GM23338 (cell line): ENCODE data around the gene PHAF1. TPM values are rescaled to one million over a fixed set of nuclear protein-coding genes. Genes with fewer than 3 reads are reported as not detected.

Source experiments
- ATAC-seq: fragments of 200-7000 bp; cut with Tn5 transposase; 3 replicates; pipeline ENCODE4 v1.9.1; 2020
- DNase-seq: peaks from one replicate; pipeline ENCODE4 v3.0.0-alpha.2; 2015; ENCODE audit warnings: low spot score
- H2AFZ ChIP-seq: fragments of 200-600 bp; sonication (generic); 2 replicates; pipeline ENCODE4 v1.8.0; 2016; ENCODE audit warnings: antibody characterized with exemption, mild to moderate bottlenecking, moderate library complexity
- H3F3A ChIP-seq: fragments of 200-600 bp; sonication (generic); replicated peaks from 2 replicates; pipeline ENCODE4 v1.8.0; 2017; ENCODE audit warnings: antibody characterized with exemption, mixed run types, low read depth
- H3K27ac ChIP-seq: fragments of 200-600 bp; sonication (generic); 2 replicates; pipeline ENCODE4 v1.6.1; 2016; ENCODE audit warnings: low read depth
- H3K27me3 ChIP-seq: fragments of 200-600 bp; sonication (generic); 2 replicates; pipeline ENCODE4 v1.8.0; 2016; ENCODE audit warnings: mild to moderate bottlenecking, mixed run types, moderate library complexity; ENCODE audit not compliant: insufficient read depth
- H3K36me3 ChIP-seq: fragments of 200-600 bp; sonication (generic); 2 replicates; pipeline ENCODE4 v1.8.0; 2016; ENCODE audit warnings: mild to moderate bottlenecking; ENCODE audit not compliant: insufficient read depth
- H3K4me1 ChIP-seq: fragments of 200-600 bp; sonication (generic); 2 replicates; pipeline ENCODE4 v1.8.0; 2016; ENCODE audit warnings: mild to moderate bottlenecking, moderate library complexity; ENCODE audit not compliant: insufficient read depth
- H3K4me2 ChIP-seq: fragments of 200-600 bp; sonication (generic); 2 replicates; pipeline ENCODE4 v1.7.1; 2017; ENCODE audit warnings: mixed run types
- H3K4me3 ChIP-seq: fragments of 200-600 bp; sonication (generic); 2 replicates; pipeline ENCODE4 v1.6.1; 2016; ENCODE audit warnings: mixed run types
- H3K79me2 ChIP-seq: fragments of 200-600 bp; sonication (generic); replicated peaks from 2 replicates; pipeline ENCODE4 v1.8.0; 2017; ENCODE audit warnings: mild to moderate bottlenecking; ENCODE audit not compliant: insufficient read depth
- H3K9me2 ChIP-seq: fragments of 200-600 bp; sonication (generic); 2 replicates; pipeline ENCODE4 v1.8.0; 2017; ENCODE audit not compliant: insufficient read depth
- H4K20me1 ChIP-seq: fragments of 200-600 bp; sonication (generic); replicated peaks from 2 replicates; pipeline ENCODE4 v1.8.0; 2017; ENCODE audit warnings: mild to moderate bottlenecking; ENCODE audit not compliant: insufficient read depth
- H3K27ac Mint-ChIP-seq: 2 replicates; pipeline ENCODE4 v1.8.0; 2020; ENCODE audit warnings: inconsistent platforms, mild to moderate bottlenecking, moderate library complexity, mixed read lengths
- H3K27me3 Mint-ChIP-seq: 3 replicates; pipeline ENCODE4 v1.8.0; 2022; ENCODE audit warnings: low read depth, mild to moderate bottlenecking, moderate library complexity, mixed read lengths, inconsistent platforms; ENCODE audit not compliant: insufficient read depth, poor library complexity
- H3K36me3 Mint-ChIP-seq: 3 replicates; pipeline ENCODE4 v1.8.0; 2021; ENCODE audit warnings: low read depth, mild to moderate bottlenecking, inconsistent platforms, moderate library complexity, mixed read lengths
- H3K4me1 Mint-ChIP-seq: 3 replicates; pipeline ENCODE4 v1.8.0; 2020; ENCODE audit warnings: mild to moderate bottlenecking, inconsistent platforms, mixed read lengths
- H3K4me3 Mint-ChIP-seq: 3 replicates; pipeline ENCODE4 v1.8.0; 2021; ENCODE audit warnings: moderate library complexity, mild to moderate bottlenecking, inconsistent platforms, mixed read lengths
- H3K9me3 Mint-ChIP-seq: 3 replicates; pipeline ENCODE4 v1.8.0; 2020; ENCODE audit warnings: moderate library complexity, mild to moderate bottlenecking, inconsistent platforms, mixed read lengths
- EZH2phosphoT487 ChIP-seq: fragments of 200-600 bp; sonication (generic); IDR thresholded peaks from one replicate; pipeline ENCODE4 v1.8.1; 2018; ENCODE audit warnings: antibody characterized with exemption; ENCODE audit not compliant: unreplicated experiment
- JUNB ChIP-seq: IDR thresholded peaks from one replicate; pipeline ENCODE4 v1.6.1; 2016; ENCODE audit warnings: antibody characterized with exemption; ENCODE audit not compliant: unreplicated experiment
- REST ChIP-seq: IDR thresholded peaks from one replicate; pipeline ENCODE4 v1.6.1; 2018; ENCODE audit warnings: antibody characterized with exemption; ENCODE audit not compliant: unreplicated experiment
- STAT1 ChIP-seq: IDR thresholded peaks from one replicate; pipeline ENCODE4 v1.6.1; 2016; ENCODE audit warnings: antibody characterized with exemption; ENCODE audit not compliant: unreplicated experiment
- ZNF114 ChIP-seq: fragments of 250-450 bp; sonication (Bioruptor Pico); IDR thresholded peaks from 2 replicates; pipeline ENCODE4 v1.5.0; 2020; ENCODE audit warnings: mild to moderate bottlenecking, moderate library complexity
- ZNF331 ChIP-seq: fragments of 250-450 bp; sonication (Bioruptor Pico); IDR thresholded peaks from 2 replicates; pipeline ENCODE4 v1.5.0; 2020; ENCODE audit warnings: low read depth, mild to moderate bottlenecking, moderate library complexity
- polyA plus RNA-seq: library from polyadenylated mRNA; unstranded; fragments of >200 nt; fragmentation: Nextera tagmentation; extraction: Ambion mirVana; gene quantifications from 2 replicates; pipeline ENCODE4 v1.2.1, GENCODE V29; 2016
- total RNA-seq: library from RNA; depleted of rRNA; stranded (reverse); fragments of >200 nt; shearing (Covaris generic); gene quantifications from 2 replicates; pipeline ENCODE4 v1.2.3, GENCODE V29; 2014
- TF ChIP-seq, protein P1 (sequence below): IDR thresholded peaks from 2 replicates; pipeline ENCODE4 v1.6.1; 2016; ENCODE audit warnings: antibody characterized with exemption
- TF ChIP-seq, protein P2 (sequence below): fragments of 250-450 bp; sonication (Bioruptor Pico); IDR thresholded peaks from 2 replicates; pipeline ENCODE4 v1.5.0; 2020; ENCODE audit warnings: mild to moderate bottlenecking, moderate library complexity

Gene PHAF1
- total and polyA plus RNA-seq, 2 experiments from 2014 or later, result 14.7 to 35.9 TPM

GRCh38 chr16:67117716-67118115 lies 8.0 kb downstream of the PHAF1 start:
- H3K4me2 ChIP-seq, result no peak overlapping the region
- peaks cover 31% of the 10 kb centered on the region for H4K20me1 ChIP-seq
- H3K27me3 ChIP-seq, result no peaks in the 10 kb centered on the region
- H2AFZ ChIP-seq, result no peak overlapping the region
- no peak for ATAC-seq
- Mint-ChIP-seq H3K4me1 (peaks cover 13% of the 10 kb centered on the region), H3K27ac (no peak overlapping the region), H3K9me3 (no peaks in the 10 kb centered on the region; the same call in 2 of the 3 replicates), H3K4me3 (no peak overlapping the region), H3K27me3 (no peaks in the 10 kb centered on the region), H3K36me3 (peaks cover 13% of the 10 kb centered on the region; the same call in 2 of the 3 replicates)
- no peak for DNase-seq
- peaks cover 8% of the 10 kb centered on the region for H3K4me1 ChIP-seq
- H3K4me3 ChIP-seq, result no peak overlapping the region
- H3F3A ChIP-seq, result no peaks in the 10 kb centered on the region
- H3K27ac ChIP-seq, result no peak overlapping the region
- H3K79me2 ChIP-seq, result peaks cover 48% of the 10 kb centered on the region
- no peaks in the 10 kb centered on the region; the same call in 1 of the 2 replicates for H3K36me3 ChIP-seq
- H3K9me2 ChIP-seq, result no peaks in the 10 kb centered on the region
- no peak for TF ChIP-seq STAT1
- TF ChIP-seq ZNF114 (CRISPR knock-in tag), result no peak
- TF ChIP-seq ZNF331 (CRISPR knock-in tag), result no peak
- TF ChIP-seq, protein P1, sequence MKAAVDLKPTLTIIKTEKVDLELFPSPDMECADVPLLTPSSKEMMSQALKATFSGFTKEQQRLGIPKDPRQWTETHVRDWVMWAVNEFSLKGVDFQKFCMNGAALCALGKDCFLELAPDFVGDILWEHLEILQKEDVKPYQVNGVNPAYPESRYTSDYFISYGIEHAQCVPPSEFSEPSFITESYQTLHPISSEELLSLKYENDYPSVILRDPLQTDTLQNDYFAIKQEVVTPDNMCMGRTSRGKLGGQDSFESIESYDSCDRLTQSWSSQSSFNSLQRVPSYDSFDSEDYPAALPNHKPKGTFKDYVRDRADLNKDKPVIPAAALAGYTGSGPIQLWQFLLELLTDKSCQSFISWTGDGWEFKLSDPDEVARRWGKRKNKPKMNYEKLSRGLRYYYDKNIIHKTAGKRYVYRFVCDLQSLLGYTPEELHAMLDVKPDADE, result no peak
- TF ChIP-seq, protein P2, sequence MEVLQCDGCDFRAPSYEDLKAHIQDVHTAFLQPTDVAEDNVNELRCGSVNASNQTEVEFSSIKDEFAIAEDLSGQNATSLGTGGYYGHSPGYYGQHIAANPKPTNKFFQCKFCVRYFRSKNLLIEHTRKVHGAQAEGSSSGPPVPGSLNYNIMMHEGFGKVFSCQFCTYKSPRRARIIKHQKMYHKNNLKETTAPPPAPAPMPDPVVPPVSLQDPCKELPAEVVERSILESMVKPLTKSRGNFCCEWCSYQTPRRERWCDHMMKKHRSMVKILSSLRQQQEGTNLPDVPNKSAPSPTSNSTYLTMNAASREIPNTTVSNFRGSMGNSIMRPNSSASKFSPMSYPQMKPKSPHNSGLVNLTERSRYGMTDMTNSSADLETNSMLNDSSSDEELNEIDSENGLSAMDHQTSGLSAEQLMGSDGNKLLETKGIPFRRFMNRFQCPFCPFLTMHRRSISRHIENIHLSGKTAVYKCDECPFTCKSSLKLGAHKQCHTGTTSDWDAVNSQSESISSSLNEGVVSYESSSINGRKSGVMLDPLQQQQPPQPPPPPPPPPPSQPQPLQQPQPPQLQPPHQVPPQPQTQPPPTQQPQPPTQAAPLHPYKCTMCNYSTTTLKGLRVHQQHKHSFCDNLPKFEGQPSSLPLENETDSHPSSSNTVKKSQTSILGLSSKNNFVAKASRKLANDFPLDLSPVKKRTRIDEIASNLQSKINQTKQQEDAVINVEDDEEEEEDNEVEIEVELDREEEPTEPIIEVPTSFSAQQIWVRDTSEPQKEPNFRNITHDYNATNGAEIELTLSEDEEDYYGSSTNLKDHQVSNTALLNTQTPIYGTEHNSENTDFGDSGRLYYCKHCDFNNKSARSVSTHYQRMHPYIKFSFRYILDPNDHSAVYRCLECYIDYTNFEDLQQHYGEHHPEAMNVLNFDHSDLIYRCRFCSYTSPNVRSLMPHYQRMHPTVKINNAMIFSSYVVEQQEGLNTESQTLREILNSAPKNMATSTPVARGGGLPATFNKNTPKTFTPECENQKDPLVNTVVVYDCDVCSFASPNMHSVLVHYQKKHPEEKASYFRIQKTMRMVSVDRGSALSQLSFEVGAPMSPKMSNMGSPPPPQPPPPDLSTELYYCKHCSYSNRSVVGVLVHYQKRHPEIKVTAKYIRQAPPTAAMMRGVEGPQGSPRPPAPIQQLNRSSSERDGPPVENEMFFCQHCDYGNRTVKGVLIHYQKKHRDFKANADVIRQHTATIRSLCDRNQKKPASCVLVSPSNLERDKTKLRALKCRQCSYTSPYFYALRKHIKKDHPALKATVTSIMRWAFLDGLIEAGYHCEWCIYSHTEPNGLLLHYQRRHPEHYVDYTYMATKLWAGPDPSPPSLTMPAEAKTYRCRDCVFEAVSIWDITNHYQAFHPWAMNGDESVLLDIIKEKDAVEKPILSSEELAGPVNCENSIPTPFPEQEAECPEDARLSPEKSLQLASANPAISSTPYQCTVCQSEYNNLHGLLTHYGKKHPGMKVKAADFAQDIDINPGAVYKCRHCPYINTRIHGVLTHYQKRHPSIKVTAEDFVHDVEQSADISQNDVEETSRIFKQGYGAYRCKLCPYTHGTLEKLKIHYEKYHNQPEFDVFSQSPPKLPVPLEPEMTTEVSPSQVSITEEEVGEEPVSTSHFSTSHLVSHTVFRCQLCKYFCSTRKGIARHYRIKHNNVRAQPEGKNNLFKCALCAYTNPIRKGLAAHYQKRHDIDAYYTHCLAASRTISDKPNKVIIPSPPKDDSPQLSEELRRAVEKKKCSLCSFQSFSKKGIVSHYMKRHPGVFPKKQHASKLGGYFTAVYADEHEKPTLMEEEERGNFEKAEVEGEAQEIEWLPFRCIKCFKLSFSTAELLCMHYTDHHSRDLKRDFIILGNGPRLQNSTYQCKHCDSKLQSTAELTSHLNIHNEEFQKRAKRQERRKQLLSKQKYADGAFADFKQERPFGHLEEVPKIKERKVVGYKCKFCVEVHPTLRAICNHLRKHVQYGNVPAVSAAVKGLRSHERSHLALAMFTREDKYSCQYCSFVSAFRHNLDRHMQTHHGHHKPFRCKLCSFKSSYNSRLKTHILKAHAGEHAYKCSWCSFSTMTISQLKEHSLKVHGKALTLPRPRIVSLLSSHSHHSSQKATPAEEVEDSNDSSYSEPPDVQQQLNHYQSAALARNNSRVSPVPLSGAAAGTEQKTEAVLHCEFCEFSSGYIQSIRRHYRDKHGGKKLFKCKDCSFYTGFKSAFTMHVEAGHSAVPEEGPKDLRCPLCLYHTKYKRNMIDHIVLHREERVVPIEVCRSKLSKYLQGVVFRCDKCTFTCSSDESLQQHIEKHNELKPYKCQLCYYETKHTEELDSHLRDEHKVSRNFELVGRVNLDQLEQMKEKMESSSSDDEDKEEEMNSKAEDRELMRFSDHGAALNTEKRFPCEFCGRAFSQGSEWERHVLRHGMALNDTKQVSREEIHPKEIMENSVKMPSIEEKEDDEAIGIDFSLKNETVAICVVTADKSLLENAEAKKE, result no peak
- TF ChIP-seq REST, result no peak
- TF ChIP-seq EZH2phosphoT487, result no peak
- no peak for TF ChIP-seq JUNB
